GM12874 (cell line): ENCODE results near the gene EFCAB13.

Experiments
- CTCF ChIP-seq: IDR thresholded peaks from 2 replicates; pipeline ENCODE4 v1.5.1; 2011; ENCODE audit warnings: low read depth, mild to moderate bottlenecking, control low read depth, low read length, moderate library complexity; ENCODE audit not compliant: insufficient read depth

Gene EFCAB13

DNA sequence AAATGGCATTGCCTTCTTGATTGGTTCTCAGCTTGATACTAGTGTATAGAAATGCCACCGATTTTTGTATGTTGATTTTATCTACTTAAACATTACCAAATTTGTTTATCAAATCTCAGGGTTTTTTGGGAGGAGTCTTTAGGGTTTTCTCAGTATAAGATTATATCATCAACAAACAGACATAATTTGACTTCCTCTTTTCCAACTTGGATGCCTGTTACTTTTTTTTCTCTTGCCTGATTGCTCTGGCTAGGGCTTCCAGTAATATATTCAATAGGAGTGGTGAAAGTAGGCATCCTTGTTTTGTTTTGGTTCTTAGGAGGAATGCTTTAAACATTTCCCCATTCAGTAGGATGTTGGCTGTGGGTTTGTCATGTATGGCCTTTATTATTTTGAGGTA is 29.1 kb downstream of the EFCAB13 start:
- TF ChIP-seq CTCF, result no peak

- TF ChIP-seq CTCF, result no peak
Observed at GRCh38 chr17:47358652-47359051, 34.9 kb downstream of the EFCAB13 start.

- no peak for TF ChIP-seq CTCF
Observed at GRCh38 chr17:47363171-47363570, 39.4 kb downstream of the EFCAB13 start.

DNA sequence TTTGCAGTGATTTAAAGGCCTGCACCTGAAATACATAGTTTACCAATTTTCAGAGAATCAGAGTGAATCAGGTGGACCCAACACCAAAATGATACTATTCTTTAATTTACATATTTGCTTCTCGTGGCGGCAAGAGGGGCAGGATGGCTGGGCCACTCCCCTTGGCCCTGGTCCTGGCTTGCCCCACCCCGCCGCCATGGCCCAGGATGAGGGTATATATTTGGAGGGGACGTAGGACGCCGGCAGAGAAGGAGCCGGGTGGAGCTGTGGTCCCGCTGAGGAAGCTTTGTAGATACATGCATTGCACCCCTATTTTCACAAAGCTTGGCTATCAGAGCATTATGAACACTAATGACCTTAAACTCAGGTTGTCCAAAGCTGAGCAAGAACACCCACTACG is 43.5 kb downstream of the EFCAB13 start:
- TF ChIP-seq CTCF, result no peak

- TF ChIP-seq CTCF, result no peak
Observed at GRCh38 chr17:47368262-47368661, 44.5 kb downstream of the EFCAB13 start.

DNA sequence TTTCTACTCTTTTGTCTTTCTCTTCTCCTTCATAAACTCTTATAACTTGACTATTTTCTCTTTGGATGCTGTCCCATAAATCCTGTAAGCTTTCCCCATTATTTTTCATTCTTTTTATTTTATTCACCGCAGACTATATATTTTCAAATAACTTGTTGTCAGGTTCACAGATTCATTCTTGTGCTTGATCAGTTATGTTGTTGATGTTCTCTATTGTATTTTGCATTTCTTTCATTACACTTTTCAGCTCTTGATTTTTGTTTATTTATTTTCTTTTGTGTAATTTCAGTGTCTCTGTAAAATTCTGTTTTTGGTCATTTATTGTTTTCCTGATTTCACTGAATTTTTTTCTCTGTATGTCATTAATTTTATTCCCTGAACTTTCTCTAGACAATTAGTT is 49.2 kb downstream of the EFCAB13 start:
- TF ChIP-seq CTCF, result no peak

DNA sequence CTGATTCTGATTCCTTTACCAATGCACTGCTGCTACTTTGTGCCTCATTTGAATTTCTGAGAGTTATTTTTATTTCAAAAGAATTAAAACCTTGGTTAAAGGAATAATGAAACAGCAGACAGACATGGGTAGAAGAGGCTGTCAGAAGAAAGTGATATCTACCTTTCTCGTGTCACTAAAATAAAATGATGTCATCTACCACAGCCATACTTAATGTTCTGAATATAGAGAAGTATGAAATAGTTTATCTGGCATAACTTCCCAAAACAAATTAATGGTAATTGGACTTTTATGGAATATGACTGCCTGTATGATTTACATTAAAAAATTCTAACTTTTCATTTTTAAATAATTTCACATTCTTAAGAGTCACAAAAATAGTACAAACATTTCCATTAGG is 52.5 kb downstream of the EFCAB13 start:
- no peak for TF ChIP-seq CTCF

GRCh38 chr17:47388825-47389224 is 65.1 kb downstream of the EFCAB13 start:
- TF ChIP-seq CTCF, result no peak
